ENCODE measurements around the gene PABPN1L.
"Not testable (repeated sequence)": the region's sequence is repeated elsewhere in the genome, so short reads cannot be mapped to it uniquely, and the experiment has no call there.

PABPN1L gene

DNA sequence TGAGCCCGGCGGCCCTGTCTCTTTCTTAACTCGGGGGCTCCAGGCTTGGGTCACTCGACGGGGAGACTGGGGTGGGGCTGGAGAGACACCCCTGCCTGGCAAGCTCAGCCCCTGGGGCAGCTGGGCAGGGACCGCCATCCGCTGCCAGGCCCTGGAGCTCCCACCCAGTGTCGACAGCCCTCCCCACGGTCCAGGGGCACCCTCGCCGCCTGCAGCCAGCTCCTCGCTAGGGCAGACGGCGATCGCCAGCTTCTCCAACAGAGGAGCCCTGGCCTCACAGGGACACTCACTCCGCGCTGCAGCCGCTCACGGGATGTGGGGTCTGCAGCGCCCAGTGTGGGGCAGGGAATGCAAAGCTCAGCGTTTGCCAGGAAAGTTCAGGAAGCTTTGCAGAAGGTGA, 38.7 kb downstream of the PABPN1L start:
- H3K27me3 ChIP-seq (ENCODE audit: insufficient read depth, low read depth) = no peaks in the 10 kb centered on the region
- H3K27ac ChIP-seq = no peak overlapping the region
- no peaks in the 10 kb centered on the region for H4K20me1 ChIP-seq (ENCODE audit: insufficient read depth)
- TF ChIP-seq, protein P1, sequence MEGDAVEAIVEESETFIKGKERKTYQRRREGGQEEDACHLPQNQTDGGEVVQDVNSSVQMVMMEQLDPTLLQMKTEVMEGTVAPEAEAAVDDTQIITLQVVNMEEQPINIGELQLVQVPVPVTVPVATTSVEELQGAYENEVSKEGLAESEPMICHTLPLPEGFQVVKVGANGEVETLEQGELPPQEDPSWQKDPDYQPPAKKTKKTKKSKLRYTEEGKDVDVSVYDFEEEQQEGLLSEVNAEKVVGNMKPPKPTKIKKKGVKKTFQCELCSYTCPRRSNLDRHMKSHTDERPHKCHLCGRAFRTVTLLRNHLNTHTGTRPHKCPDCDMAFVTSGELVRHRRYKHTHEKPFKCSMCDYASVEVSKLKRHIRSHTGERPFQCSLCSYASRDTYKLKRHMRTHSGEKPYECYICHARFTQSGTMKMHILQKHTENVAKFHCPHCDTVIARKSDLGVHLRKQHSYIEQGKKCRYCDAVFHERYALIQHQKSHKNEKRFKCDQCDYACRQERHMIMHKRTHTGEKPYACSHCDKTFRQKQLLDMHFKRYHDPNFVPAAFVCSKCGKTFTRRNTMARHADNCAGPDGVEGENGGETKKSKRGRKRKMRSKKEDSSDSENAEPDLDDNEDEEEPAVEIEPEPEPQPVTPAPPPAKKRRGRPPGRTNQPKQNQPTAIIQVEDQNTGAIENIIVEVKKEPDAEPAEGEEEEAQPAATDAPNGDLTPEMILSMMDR (conservative IDR thresholded peaks at IDR 0.05; ENCODE audit: low read depth, low read length) = no peak
- no peaks in the 10 kb centered on the region for H3K36me3 ChIP-seq (ENCODE audit: insufficient read depth)
- no peak overlapping the region for H2AFZ ChIP-seq (ENCODE audit: low read depth)
- no peaks in the 10 kb centered on the region for H3K79me2 ChIP-seq (ENCODE audit: insufficient read depth, low read depth)
- H3K4me1 ChIP-seq (ENCODE audit: low read depth, poor library complexity, severe bottlenecking) = no peaks in the 10 kb centered on the region
- no peak overlapping the region for H3K4me3 ChIP-seq (IDR thresholded peaks at IDR 0.05; ENCODE audit: insufficient read depth, low read depth, low read length)
- H3K4me2 ChIP-seq = no peak overlapping the region
- H3K9ac ChIP-seq = no peak overlapping the region

DNA sequence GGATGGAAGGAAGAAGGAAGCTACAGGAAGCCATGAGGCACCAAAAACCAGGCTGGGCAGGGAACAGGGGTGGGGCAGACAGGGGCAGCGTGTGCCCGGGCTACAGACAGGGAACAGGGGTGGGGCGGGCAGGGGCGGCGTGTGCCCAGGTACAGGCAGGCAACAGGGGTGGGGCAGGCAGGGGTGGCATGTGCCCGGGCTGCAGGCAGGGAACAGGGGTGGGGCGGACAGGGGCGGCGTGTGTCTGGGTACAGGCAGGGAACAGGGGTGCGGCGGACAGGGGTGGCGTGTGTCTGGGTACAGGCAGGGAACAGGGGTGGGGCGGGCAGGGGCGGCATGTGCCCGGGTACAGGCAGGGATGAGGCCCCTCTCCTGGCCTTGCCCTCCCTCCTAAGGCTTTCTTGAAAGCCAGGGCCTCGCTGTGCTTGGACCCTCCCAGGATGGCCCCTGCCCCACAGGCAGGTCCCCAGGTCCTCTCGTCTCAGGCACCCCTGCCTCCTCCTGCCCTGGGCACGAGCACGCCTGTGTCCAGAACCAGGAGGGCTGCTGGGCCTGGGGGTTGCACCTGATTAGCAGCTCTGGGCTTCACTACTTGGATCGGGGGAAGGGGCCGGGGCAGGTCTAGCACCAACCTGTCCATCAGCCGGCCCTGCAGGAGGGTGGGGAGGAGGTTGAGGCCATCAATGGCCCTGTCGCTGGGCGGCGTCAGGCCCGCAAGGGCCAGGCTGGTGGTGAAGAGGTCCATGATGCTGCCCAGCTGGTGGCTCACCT, 40.2 kb downstream of the PABPN1L start:
- TF ChIP-seq, protein P1 (conservative IDR thresholded peaks at IDR 0.05; ENCODE audit: low read depth, low read length) = no peak
- Histone ChIP-seq H3K4me2 (no peak overlapping the region), H4K20me1 (ENCODE audit: insufficient read depth) (no peaks in the 10 kb centered on the region), H3K4me3 (IDR thresholded peaks at IDR 0.05; ENCODE audit: insufficient read depth, low read depth, low read length) (no peak overlapping the region), H3K27me3 (ENCODE audit: insufficient read depth, low read depth) (no peaks in the 10 kb centered on the region), H3K27ac (no peak overlapping the region), H3K4me1 (ENCODE audit: low read depth, poor library complexity, severe bottlenecking) (no peaks in the 10 kb centered on the region), H3K9ac (no peak overlapping the region), H2AFZ (ENCODE audit: low read depth) (no peak overlapping the region), H3K79me2 (ENCODE audit: insufficient read depth, low read depth) (no peaks in the 10 kb centered on the region), H3K36me3 (ENCODE audit: insufficient read depth) (no peaks in the 10 kb centered on the region)

DNA sequence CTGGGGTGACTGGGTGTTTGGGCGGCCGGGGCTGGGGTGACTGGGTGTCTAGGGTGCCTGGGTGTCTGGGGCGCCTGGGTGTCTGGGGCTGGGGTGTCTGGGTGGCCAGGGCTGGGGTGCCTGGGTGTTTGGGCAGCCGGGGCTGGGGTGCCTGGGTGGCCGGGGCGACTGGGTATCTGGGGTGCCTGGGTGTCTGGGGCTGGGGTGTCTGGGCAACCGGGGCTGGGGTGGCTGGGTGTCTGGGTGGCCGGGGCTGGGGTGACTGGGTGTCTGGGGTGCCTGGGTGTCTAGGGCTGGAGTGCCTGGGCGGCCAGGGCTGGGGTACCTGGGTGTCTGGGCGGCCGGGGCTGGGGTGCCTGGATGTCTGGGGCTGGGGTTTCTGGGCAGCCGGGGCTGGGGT, 41.3 kb downstream of the PABPN1L start:
- Histone ChIP-seq H2AFZ (ENCODE audit: low read depth) (no peak overlapping the region), H3K4me2 (no peak overlapping the region), H3K27me3 (ENCODE audit: insufficient read depth, low read depth) (no peaks in the 10 kb centered on the region), H3K9ac (no peak overlapping the region), H3K79me2 (ENCODE audit: insufficient read depth, low read depth) (no peaks in the 10 kb centered on the region), H3K36me3 (ENCODE audit: insufficient read depth) (no peaks in the 10 kb centered on the region), H4K20me1 (ENCODE audit: insufficient read depth) (no peaks in the 10 kb centered on the region), H3K4me3 (IDR thresholded peaks at IDR 0.05; ENCODE audit: insufficient read depth, low read depth, low read length) (no peak overlapping the region), H3K27ac (no peak overlapping the region), H3K4me1 (ENCODE audit: low read depth, poor library complexity, severe bottlenecking) (no peaks in the 10 kb centered on the region)
- TF ChIP-seq, protein P1 (conservative IDR thresholded peaks at IDR 0.05; ENCODE audit: low read depth, low read length) = no peak

DNA sequence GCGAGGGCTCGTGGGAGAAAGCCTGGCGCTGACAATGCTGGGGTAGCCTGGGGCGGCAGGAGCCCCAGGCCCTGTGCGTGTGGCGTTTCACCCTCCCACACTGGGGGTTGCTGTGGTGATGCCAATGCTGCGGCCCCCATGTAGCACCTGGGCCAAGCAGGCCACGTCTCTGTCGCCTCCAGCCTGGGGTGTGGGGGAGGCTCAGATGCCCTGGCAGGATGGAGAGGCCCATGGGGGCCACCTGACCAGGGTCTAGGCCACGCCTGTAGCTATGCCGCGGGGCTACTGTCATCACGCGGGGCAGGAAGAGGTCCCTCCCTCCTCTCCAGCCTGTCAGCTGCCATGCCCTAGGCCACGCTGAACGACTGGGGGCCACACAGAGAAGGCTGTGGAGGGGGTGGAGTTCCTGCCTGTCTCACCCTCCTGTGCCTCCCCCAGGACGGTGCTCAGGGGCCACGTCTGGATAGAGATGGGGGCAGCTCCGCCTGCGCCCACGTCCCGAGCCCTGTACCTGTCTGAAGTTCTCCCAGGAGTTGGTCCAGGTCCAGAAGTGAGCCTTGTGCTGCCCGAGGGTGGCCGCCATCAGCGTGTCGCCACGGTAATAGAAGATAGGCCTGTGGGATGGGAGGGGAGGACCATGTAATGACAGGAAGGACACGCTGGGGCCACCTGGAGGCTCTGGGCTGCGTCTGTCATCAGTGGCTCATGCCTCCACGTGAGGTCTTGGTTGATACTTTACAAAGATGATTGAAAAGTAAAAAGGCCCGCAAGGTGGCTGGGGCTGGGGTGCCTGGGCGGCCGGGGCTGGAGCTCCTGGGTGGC, 42.0 kb downstream of the PABPN1L start:
- Histone ChIP-seq H3K27ac (no peak overlapping the region), H3K27me3 (ENCODE audit: insufficient read depth, low read depth) (no peaks in the 10 kb centered on the region), H2AFZ (ENCODE audit: low read depth) (no peak overlapping the region), H3K4me3 (IDR thresholded peaks at IDR 0.05; ENCODE audit: insufficient read depth, low read depth, low read length) (no peak overlapping the region), H3K36me3 (ENCODE audit: insufficient read depth) (no peaks in the 10 kb centered on the region), H4K20me1 (ENCODE audit: insufficient read depth) (no peaks in the 10 kb centered on the region), H3K79me2 (ENCODE audit: insufficient read depth, low read depth) (no peaks in the 10 kb centered on the region), H3K9ac (no peak overlapping the region), H3K4me2 (no peak overlapping the region), H3K4me1 (ENCODE audit: low read depth, poor library complexity, severe bottlenecking) (no peaks in the 10 kb centered on the region)
- TF ChIP-seq, protein P1 (conservative IDR thresholded peaks at IDR 0.05; ENCODE audit: low read depth, low read length) = no peak

DNA sequence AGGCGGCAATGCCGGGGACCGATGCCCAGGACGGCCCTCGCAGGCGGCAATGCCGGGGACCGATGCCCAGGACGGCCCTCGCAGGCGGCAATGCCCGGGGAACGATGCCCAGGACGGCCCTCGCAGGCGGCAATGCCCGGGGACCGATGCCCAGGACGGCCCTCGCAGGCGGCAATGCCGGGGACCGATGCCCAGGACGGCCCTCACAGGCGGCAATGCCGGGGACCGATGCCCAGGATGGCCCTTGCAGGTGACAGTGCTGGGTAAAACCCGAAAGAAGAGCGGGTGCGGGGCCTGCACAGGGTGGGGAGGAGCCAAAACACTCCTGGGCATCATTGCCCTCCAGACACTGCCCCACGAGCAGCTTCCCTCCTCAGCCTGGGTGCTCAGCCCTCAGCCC, 42.8 kb downstream of the PABPN1L start:
- H3K27me3 ChIP-seq (ENCODE audit: insufficient read depth, low read depth); H3K4me2 ChIP-seq: not testable (repeated sequence)

More for the DNA sequence above, 42.8 kb downstream of the PABPN1L start:
- H3K4me3 ChIP-seq (IDR thresholded peaks at IDR 0.05; ENCODE audit: insufficient read depth, low read depth, low read length); H4K20me1 ChIP-seq (ENCODE audit: insufficient read depth); H3K79me2 ChIP-seq (ENCODE audit: insufficient read depth, low read depth); H3K9ac ChIP-seq; H3K27ac ChIP-seq; H3K36me3 ChIP-seq (ENCODE audit: insufficient read depth); H2AFZ ChIP-seq (ENCODE audit: low read depth); H3K4me1 ChIP-seq (ENCODE audit: low read depth, poor library complexity, severe bottlenecking): not testable (repeated sequence)

Data from KMS-11 (cell line).